ENCODE measurements around the gene ZNF507.

ZNF507 gene

GRCh38 chr19:32345261-32346207, at the start of gene ZNF507:
TSS of gene ZNF507 (plus strand) at chr19:32345610. CDS start at chr19:32352831, 7,221 bp downstream.
- peak; percentile 82 to 83 for DNase-seq (ENCODE audit: low read depth in 2 of 2)

GRCh38 chr19:32296694-32297093, 48.7 kb upstream of the ZNF507 start:
- DNase-seq (ENCODE audit: low read depth in 2 of 2): no peak

- no peak for DNase-seq (ENCODE audit: low read depth in 2 of 2)
Measured at GRCh38 chr19:32302778-32303177, 42.6 kb upstream of the ZNF507 start.

GRCh38 chr19:32303193-32303592, 42.2 kb upstream of the ZNF507 start:
- no peak for DNase-seq (ENCODE audit: low read depth in 2 of 2)

GRCh38 chr19:32307591-32307990, 37.8 kb upstream of the ZNF507 start:
- no peak for DNase-seq (ENCODE audit: low read depth in 2 of 2)

GRCh38 chr19:32308431-32309077, 36.9 kb upstream of the ZNF507 start:
- no peak for DNase-seq (ENCODE audit: low read depth in 2 of 2)

GRCh38 chr19:32309711-32310390, 35.6 kb upstream of the ZNF507 start:
- no peak for DNase-seq (ENCODE audit: low read depth in 2 of 2)

GRCh38 chr19:32311371-32311770, 34.0 kb upstream of the ZNF507 start:
- no peak for DNase-seq (ENCODE audit: low read depth in 2 of 2)

GRCh38 chr19:32313569-32314265, 31.7 kb upstream of the ZNF507 start:
- DNase-seq (ENCODE audit: low read depth in 2 of 2): no peak

GRCh38 chr19:32316034-32316433, 29.4 kb upstream of the ZNF507 start:
- no peak for DNase-seq (ENCODE audit: low read depth in 2 of 2)

- no peak for DNase-seq (ENCODE audit: low read depth in 2 of 2)
Measured at GRCh38 chr19:32317086-32317485, 28.3 kb upstream of the ZNF507 start.

GRCh38 chr19:32318884-32319520, 26.4 kb upstream of the ZNF507 start:
- DNase-seq (ENCODE audit: low read depth in 2 of 2): no peak

GRCh38 chr19:32322541-32322940, 22.9 kb upstream of the ZNF507 start:
- DNase-seq (ENCODE audit: low read depth in 2 of 2): no peak

- DNase-seq (ENCODE audit: low read depth in 2 of 2): no peak
Measured at GRCh38 chr19:32324631-32325285, 20.7 kb upstream of the ZNF507 start.

GRCh38 chr19:32330213-32330857, 15.1 kb upstream of the ZNF507 start:
- no peak for DNase-seq (ENCODE audit: low read depth in 2 of 2)

- no peak for DNase-seq (ENCODE audit: low read depth in 2 of 2)
Measured at GRCh38 chr19:32333227-32333626, 12.2 kb upstream of the ZNF507 start.

GRCh38 chr19:32336259-32337083, 8.9 kb upstream of the ZNF507 start:
- no peak for DNase-seq (ENCODE audit: low read depth in 2 of 2)

- no peak for DNase-seq (ENCODE audit: low read depth in 2 of 2)
Measured at GRCh38 chr19:32337084-32337808, 8.2 kb upstream of the ZNF507 start.

GRCh38 chr19:32339423-32339822, 6.0 kb upstream of the ZNF507 start:
- no peak for DNase-seq (ENCODE audit: low read depth in 2 of 2)
